Tibial nerve (tissue), 3 donors: Measurements from ENCODE around the gene EFHD2.
"Not testable (repeated sequence)": the region's sequence is repeated elsewhere in the genome, so short reads cannot be mapped to it uniquely, and the experiment has no call there.

ENCODE experiments used
- CTCF ChIP-seq, 5 experiments: fragments of 200-600 bp in 3 of 5; fragments of 450-650 bp in 2 of 5; sonication (generic) in 3 of 5; IDR thresholded peaks; one replicate each; pipeline ENCODE4 v1.5.1; 2016 to 2019; ENCODE audit warnings: antibody characterized with exemption in 5 of 5, mild to moderate bottlenecking in 3 of 5, moderate library complexity in 2 of 5
- POLR2A ChIP-seq, 2 donors: fragments of 450-650 bp; IDR thresholded peaks; one replicate each; pipeline ENCODE4 v1.6.1; 2017; ENCODE audit warnings: antibody characterized with exemption in 2 of 2, mild to moderate bottlenecking in 2 of 2, moderate library complexity in 2 of 2

- not testable (repeated sequence) for TF ChIP-seq POLR2A, CTCF (IDR thresholded peaks at IDR 0.05)
These were observed 30.5 kb upstream of the EFHD2 start for GRCh38 chr1:15379151-15379550.
